SK-N-MC (cell line): ENCODE results near the gene BCL2L13.
A peak's percentile ranks its signal among the peaks of the same experiment; 100 is the strongest.
"Not testable (repeated sequence)": the region's sequence is repeated elsewhere in the genome, so short reads cannot be mapped to it uniquely, and the experiment has no call there.

Source experiments
- DNase-seq: peaks from one replicate; pipeline ENCODE4 v3.0.0-alpha.2; 2011; ENCODE audit warnings: low read depth, low spot score
- H3K27ac ChIP-seq: fragments of 200-600 bp; sonication (generic); 2 replicates; pipeline ENCODE4 v1.5.1; 2016; ENCODE audit warnings: mixed run types
- H3K36me3 ChIP-seq: fragments of 200-600 bp; sonication (generic); 2 replicates; pipeline ENCODE4 v1.6.1; 2017; ENCODE audit warnings: antibody characterized with exemption, low read length, mixed read lengths; ENCODE audit not compliant: insufficient read depth
- H3K4me3 ChIP-seq: fragments of 200-600 bp; sonication (generic); 2 replicates; pipeline ENCODE4 v1.5.1; 2016
- H3K9ac ChIP-seq: fragments of 200-600 bp; sonication (generic); 2 replicates; pipeline ENCODE4 v1.8.0; 2017; ENCODE audit warnings: mixed run types, mixed read lengths; ENCODE audit not compliant: insufficient read length
- H3K9me3 ChIP-seq: fragments of 200-600 bp; sonication (generic); 2 replicates; pipeline ENCODE4 v1.6.1; 2017; ENCODE audit warnings: low read depth, mild to moderate bottlenecking, antibody characterized with exemption, low read length, moderate library complexity, mixed read lengths
- EZH2 ChIP-seq: fragments of 200-600 bp; sonication (generic); IDR thresholded peaks from one replicate; pipeline ENCODE4 v1.6.1; 2017; ENCODE audit warnings: antibody characterized with exemption
- FOXP2 ChIP-seq: optimal IDR thresholded peaks from 2 replicates; pipeline ENCODE3; 2011; ENCODE audit warnings: mild to moderate bottlenecking, moderate library complexity; ENCODE audit not compliant: insufficient read depth; ENCODE audit errors: extremely low read length, control extremely low read depth
- POLR2AphosphoS5 ChIP-seq: IDR thresholded peaks from 2 replicates; pipeline ENCODE4 v1.6.1; 2012; ENCODE audit warnings: mild to moderate bottlenecking, low read depth, low read length, borderline replicate concordance

The BCL2L13 gene

GRCh38 chr22:17754233-17754925 is 115.8 kb downstream of the BCL2L13 start:
- H3K36me3 ChIP-seq, result no peaks in the 10 kb centered on the region
- H3K4me3 ChIP-seq, result no peak overlapping the region
- DNase-seq, result no peak
- no peak overlapping the region for H3K9ac ChIP-seq
- no peaks in the 10 kb centered on the region for H3K9me3 ChIP-seq
- TF ChIP-seq EZH2, result no peak
- TF ChIP-seq POLR2AphosphoS5, result no peak
- TF ChIP-seq FOXP2, result no peak
- no peak overlapping the region for H3K27ac ChIP-seq

- TF ChIP-seq EZH2 (no peak), POLR2AphosphoS5 (no peak), FOXP2 (no peak)
- peak overlapping the region; percentile 42 for H3K9ac ChIP-seq
- peak overlapping the region; percentile 86 for H3K27ac ChIP-seq
- no peaks in the 10 kb centered on the region for H3K9me3 ChIP-seq
- H3K4me3 ChIP-seq, result no peak overlapping the region; the same call in 1 of the 2 replicates
- H3K36me3 ChIP-seq, result no peaks in the 10 kb centered on the region
- DNase-seq, result no peak
Observed at GRCh38 chr22:17761138-17761488, 122.6 kb downstream of the BCL2L13 start.

- H3K9ac ChIP-seq, H3K9me3 ChIP-seq, H3K4me3 ChIP-seq, DNase-seq, H3K27ac ChIP-seq, H3K36me3 ChIP-seq: not testable (repeated sequence)
Observed at GRCh38 chr22:17763442-17763841, 124.9 kb downstream of the BCL2L13 start.

GRCh38 chr22:17764036-17764435 is 125.5 kb downstream of the BCL2L13 start:
- Histone ChIP-seq H3K9ac (no peak overlapping the region), H3K36me3 (no peaks in the 10 kb centered on the region), H3K4me3 (no peak overlapping the region), H3K27ac (no peak overlapping the region), H3K9me3 (no peaks in the 10 kb centered on the region)
- TF ChIP-seq FOXP2 (no peak), POLR2AphosphoS5 (no peak), EZH2 (no peak)
- DNase-seq, result no peak

- H3K27ac ChIP-seq, DNase-seq, H3K9ac ChIP-seq, H3K4me3 ChIP-seq, H3K36me3 ChIP-seq, H3K9me3 ChIP-seq: not testable (repeated sequence)
Observed at GRCh38 chr22:17764852-17765251, 126.3 kb downstream of the BCL2L13 start.

GRCh38 chr22:17767233-17768065 is 128.9 kb downstream of the BCL2L13 start:
- no peak for DNase-seq
- Histone ChIP-seq H3K9ac (no peak overlapping the region), H3K9me3 (no peaks in the 10 kb centered on the region), H3K36me3 (no peaks in the 10 kb centered on the region), H3K27ac (no peak overlapping the region), H3K4me3 (no peak overlapping the region)
- TF ChIP-seq FOXP2, result no peak
- no peak for TF ChIP-seq EZH2
- no peak for TF ChIP-seq POLR2AphosphoS5

GRCh38 chr22:17769013-17769715 is 130.6 kb downstream of the BCL2L13 start:
- no peaks in the 10 kb centered on the region for H3K36me3 ChIP-seq
- no peak for DNase-seq
- no peak overlapping the region for H3K9ac ChIP-seq
- H3K27ac ChIP-seq, result no peak overlapping the region
- no peak for TF ChIP-seq EZH2
- no peak for TF ChIP-seq POLR2AphosphoS5
- TF ChIP-seq FOXP2, result no peak
- no peak overlapping the region for H3K4me3 ChIP-seq
- H3K9me3 ChIP-seq, result no peaks in the 10 kb centered on the region

GRCh38 chr22:17769716-17770082 is 131.1 kb downstream of the BCL2L13 start:
- no peaks in the 10 kb centered on the region for H3K9me3 ChIP-seq
- no peak overlapping the region for H3K9ac ChIP-seq
- no peak for TF ChIP-seq EZH2
- no peak for TF ChIP-seq POLR2AphosphoS5
- TF ChIP-seq FOXP2, result no peak
- no peaks in the 10 kb centered on the region for H3K36me3 ChIP-seq
- no peak overlapping the region for H3K4me3 ChIP-seq
- DNase-seq, result no peak
- no peak overlapping the region for H3K27ac ChIP-seq
